Progenitor cell of endocrine pancreas (in vitro differentiated cells): ENCODE measurements around the gene NAB1. TPM values are rescaled to one million over a fixed set of nuclear protein-coding genes. Genes with fewer than 3 reads are reported as not detected.

ENCODE experiments used
- DNase-seq: peaks from one replicate; pipeline ENCODE4 v3.0.0; 2021; ENCODE audit warnings: low spot score; ENCODE audit not compliant: unreplicated experiment
- H3K27ac Mint-ChIP-seq: 2 replicates; pipeline ENCODE4 v1.8.0; 2021; ENCODE audit warnings: mild to moderate bottlenecking, moderate library complexity, mixed read lengths
- H3K27me3 Mint-ChIP-seq: 2 replicates; pipeline ENCODE4 v1.8.0; 2021; ENCODE audit warnings: mixed read lengths
- H3K36me3 Mint-ChIP-seq: 2 replicates; pipeline ENCODE4 v1.8.0; 2022; ENCODE audit warnings: mixed read lengths; ENCODE audit not compliant: insufficient read depth
- H3K4me1 Mint-ChIP-seq: 2 replicates; pipeline ENCODE4 v1.8.0; 2021; ENCODE audit warnings: low read depth, mixed read lengths
- H3K4me3 Mint-ChIP-seq: 2 replicates; pipeline ENCODE4 v1.8.0; 2021; ENCODE audit warnings: low read depth, mild to moderate bottlenecking, moderate library complexity, mixed read lengths
- H3K9me3 Mint-ChIP-seq: 2 replicates; pipeline ENCODE4 v1.8.0; 2021; ENCODE audit warnings: low read depth, mixed read lengths
- total RNA-seq: library from RNA; stranded (reverse); gene quantifications from 2 replicates; pipeline ENCODE4 v1.2.1, GENCODE V29; 2021
- TF ChIP-seq, protein P1 (sequence below): fragments of 200-600 bp; sonication (generic); IDR thresholded peaks from one replicate; pipeline ENCODE4 v1.5.0; 2021; ENCODE audit warnings: antibody characterized with exemption, mild to moderate bottlenecking; ENCODE audit not compliant: unreplicated experiment

NAB1 gene
- total RNA-seq, 1 donor from 2014 or later, result 64.1 TPM

DNA sequence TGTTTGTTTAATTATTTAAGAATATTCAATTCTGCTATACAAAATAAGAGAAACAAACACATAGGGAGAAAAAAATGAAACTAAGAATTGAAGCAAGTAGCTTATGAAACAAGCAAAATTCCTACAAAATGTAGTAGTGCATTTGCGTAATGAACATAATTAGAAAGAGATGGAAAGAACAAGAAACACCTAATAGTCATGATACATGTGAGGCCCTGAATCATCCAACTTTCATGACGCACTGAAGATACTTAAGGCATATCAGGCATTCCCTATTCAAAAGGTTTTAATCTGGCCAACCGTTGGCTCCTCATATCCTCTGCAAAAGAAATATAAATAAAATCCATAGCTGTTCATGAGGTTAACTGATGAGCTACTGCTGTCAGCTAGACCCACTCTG, 14.5 kb upstream of the NAB1 start:
- Mint-ChIP-seq H3K36me3 (no peaks in the 10 kb centered on the region), H3K4me3 (no peak overlapping the region), H3K9me3 (no peaks in the 10 kb centered on the region), H3K27me3 (no peaks in the 10 kb centered on the region), H3K27ac (no peak overlapping the region), H3K4me1 (peaks cover 14% of the 10 kb centered on the region)
- no peak for DNase-seq
- TF ChIP-seq, protein P1, sequence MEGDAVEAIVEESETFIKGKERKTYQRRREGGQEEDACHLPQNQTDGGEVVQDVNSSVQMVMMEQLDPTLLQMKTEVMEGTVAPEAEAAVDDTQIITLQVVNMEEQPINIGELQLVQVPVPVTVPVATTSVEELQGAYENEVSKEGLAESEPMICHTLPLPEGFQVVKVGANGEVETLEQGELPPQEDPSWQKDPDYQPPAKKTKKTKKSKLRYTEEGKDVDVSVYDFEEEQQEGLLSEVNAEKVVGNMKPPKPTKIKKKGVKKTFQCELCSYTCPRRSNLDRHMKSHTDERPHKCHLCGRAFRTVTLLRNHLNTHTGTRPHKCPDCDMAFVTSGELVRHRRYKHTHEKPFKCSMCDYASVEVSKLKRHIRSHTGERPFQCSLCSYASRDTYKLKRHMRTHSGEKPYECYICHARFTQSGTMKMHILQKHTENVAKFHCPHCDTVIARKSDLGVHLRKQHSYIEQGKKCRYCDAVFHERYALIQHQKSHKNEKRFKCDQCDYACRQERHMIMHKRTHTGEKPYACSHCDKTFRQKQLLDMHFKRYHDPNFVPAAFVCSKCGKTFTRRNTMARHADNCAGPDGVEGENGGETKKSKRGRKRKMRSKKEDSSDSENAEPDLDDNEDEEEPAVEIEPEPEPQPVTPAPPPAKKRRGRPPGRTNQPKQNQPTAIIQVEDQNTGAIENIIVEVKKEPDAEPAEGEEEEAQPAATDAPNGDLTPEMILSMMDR, result no peak

GRCh38 chr2:190635781-190636180, 13.1 kb upstream of the NAB1 start:
- Mint-ChIP-seq H3K4me3 (no peak overlapping the region), H3K4me1 (peaks cover 14% of the 10 kb centered on the region), H3K27me3 (no peaks in the 10 kb centered on the region), H3K9me3 (no peaks in the 10 kb centered on the region), H3K27ac (no peak overlapping the region), H3K36me3 (no peaks in the 10 kb centered on the region)
- no peak for DNase-seq
- TF ChIP-seq, protein P1, result no peak

DNA sequence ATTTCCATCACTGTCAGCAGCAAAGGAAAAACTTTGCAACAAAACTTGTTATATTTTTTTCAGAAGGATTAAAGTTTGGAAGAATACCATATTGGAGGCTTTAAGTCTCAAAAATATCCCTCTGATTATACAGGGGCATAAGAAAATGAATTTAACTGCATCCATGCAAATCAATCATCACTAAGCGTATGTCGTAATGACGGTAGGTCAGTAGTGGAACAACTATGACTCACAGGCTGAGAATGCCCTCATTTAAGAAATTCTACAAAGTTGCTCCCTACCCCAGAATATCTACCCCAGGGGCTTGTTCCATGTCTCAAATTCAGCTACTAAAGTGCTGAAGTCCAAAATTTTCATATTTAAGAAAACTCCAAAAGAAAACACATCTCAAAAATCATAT, 12.5 kb upstream of the NAB1 start:
- Mint-ChIP-seq H3K4me3 (no peak overlapping the region), H3K36me3 (no peaks in the 10 kb centered on the region), H3K27ac (no peak overlapping the region), H3K27me3 (peaks cover 2% of the 10 kb centered on the region), H3K4me1 (peaks cover 15% of the 10 kb centered on the region), H3K9me3 (no peaks in the 10 kb centered on the region)
- no peak for DNase-seq
- TF ChIP-seq, protein P1, result no peak

DNA sequence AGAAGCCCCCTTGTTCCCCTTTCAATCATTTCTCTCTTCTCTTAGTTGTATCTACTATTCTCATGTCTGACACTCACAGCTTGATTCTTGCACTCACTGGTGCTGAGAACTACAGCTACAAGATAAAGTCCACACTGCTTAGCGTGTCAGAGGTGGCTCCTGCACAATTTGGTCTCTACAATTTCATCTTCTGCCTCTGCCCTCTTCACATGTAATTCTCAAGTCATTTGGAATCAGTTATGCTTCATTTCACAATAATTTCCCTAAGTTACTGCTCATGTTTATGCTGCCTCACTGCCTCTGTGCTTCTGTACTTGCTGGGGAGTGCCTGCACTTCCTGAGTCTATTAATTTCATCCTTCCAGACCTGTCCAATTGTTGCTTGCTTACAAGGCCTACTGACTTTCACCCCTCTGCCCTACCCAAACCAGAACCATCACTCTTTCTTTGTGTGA, 11.6 kb upstream of the NAB1 start:
- no peak overlapping the region for H3K27ac Mint-ChIP-seq
- no peaks in the 10 kb centered on the region for H3K36me3 Mint-ChIP-seq
- peaks cover 4% of the 10 kb centered on the region for H3K27me3 Mint-ChIP-seq
- DNase-seq, result no peak
- H3K4me1 Mint-ChIP-seq, result peaks cover 18% of the 10 kb centered on the region
- TF ChIP-seq, protein P1, result no peak
- H3K9me3 Mint-ChIP-seq, result no peaks in the 10 kb centered on the region
- H3K4me3 Mint-ChIP-seq, result no peak overlapping the region

- Mint-ChIP-seq H3K27me3 (peaks cover 4% of the 10 kb centered on the region), H3K4me3 (no peak overlapping the region), H3K27ac (no peak overlapping the region), H3K4me1 (peaks cover 16% of the 10 kb centered on the region), H3K9me3 (no peaks in the 10 kb centered on the region), H3K36me3 (no peaks in the 10 kb centered on the region)
- TF ChIP-seq, protein P1, result no peak
- no peak for DNase-seq
These were observed 10.8 kb upstream of the NAB1 start for GRCh38 chr2:190637903-190638618.
